ENCODE measurements around the gene RIF1. TPM values are rescaled to one million over a fixed set of nuclear protein-coding genes. Genes with fewer than 3 reads are reported as not detected.

RIF1 gene
- total RNA-seq, 2 donors from 2014 or later = 27.8 to 34.2 TPM

DNA sequence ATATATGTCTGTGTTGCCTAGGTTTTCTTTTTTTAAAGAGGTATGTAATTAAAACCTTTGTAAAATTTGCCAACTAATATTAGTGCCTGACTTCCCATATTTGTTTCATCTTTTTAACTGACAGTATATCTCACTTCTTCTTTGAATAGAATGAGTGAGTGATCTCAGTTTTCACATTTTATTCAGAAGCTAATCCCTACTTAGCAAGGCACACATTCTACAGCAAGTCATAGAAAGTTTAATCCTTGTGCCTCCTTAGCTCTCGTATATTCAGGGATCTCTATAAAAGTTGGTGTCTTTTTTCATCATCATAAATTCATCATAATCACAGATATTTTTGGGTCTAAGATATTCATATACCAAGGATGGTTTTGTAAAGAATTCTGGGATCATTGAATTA is 66.6 kb downstream of the RIF1 start:
- H3K36me3 ChIP-seq = no peaks in the 10 kb centered on the region
- H3K4me3 ChIP-seq = no peak overlapping the region
- H3K27me3 ChIP-seq = no peaks in the 10 kb centered on the region
- H3K9ac ChIP-seq (ENCODE audit: low read depth in 2 of 2, low read length in 2 of 2) = no peak overlapping the region
- intact Hi-C loops (cut with DNase I) = no loop called here
- TF ChIP-seq, protein P1, sequence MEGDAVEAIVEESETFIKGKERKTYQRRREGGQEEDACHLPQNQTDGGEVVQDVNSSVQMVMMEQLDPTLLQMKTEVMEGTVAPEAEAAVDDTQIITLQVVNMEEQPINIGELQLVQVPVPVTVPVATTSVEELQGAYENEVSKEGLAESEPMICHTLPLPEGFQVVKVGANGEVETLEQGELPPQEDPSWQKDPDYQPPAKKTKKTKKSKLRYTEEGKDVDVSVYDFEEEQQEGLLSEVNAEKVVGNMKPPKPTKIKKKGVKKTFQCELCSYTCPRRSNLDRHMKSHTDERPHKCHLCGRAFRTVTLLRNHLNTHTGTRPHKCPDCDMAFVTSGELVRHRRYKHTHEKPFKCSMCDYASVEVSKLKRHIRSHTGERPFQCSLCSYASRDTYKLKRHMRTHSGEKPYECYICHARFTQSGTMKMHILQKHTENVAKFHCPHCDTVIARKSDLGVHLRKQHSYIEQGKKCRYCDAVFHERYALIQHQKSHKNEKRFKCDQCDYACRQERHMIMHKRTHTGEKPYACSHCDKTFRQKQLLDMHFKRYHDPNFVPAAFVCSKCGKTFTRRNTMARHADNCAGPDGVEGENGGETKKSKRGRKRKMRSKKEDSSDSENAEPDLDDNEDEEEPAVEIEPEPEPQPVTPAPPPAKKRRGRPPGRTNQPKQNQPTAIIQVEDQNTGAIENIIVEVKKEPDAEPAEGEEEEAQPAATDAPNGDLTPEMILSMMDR (IDR thresholded peaks at IDR 0.05) = no peak
- DNase-seq = no peak
- H3K27ac ChIP-seq = no peak overlapping the region
- no peaks in the 10 kb centered on the region for H3K4me1 ChIP-seq
- no peaks in the 10 kb centered on the region for H3K9me3 ChIP-seq

DNA sequence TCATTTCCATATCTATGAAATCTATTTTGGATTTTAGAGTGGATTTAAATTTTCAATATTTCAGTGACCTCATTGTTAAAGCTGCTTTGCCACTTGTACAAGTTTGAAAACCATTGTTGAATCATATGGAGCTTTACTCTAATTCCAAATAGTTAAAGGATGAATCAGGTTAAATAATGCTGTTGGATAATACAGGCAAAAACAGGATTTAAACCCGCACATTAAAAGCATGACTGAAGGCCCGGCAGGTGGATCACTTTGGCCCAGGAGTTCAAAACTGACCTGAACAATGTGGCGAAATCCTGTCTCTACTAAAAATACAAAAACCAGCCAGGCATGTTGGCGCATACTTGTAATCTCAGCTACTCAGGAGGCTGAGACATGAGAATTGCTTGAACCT is 68.3 kb downstream of the RIF1 start:
- no peaks in the 10 kb centered on the region for H3K27me3 ChIP-seq
- H3K27ac ChIP-seq = no peak overlapping the region
- TF ChIP-seq, protein P1 (IDR thresholded peaks at IDR 0.05) = no peak
- intact Hi-C loops (cut with DNase I) = no loop called here
- no peak overlapping the region for H3K4me3 ChIP-seq
- no peaks in the 10 kb centered on the region for H3K9me3 ChIP-seq
- H3K4me1 ChIP-seq = no peaks in the 10 kb centered on the region
- H3K36me3 ChIP-seq = no peaks in the 10 kb centered on the region
- no peak overlapping the region for H3K9ac ChIP-seq (ENCODE audit: low read depth in 2 of 2, low read length in 2 of 2)
- no peak for DNase-seq

GRCh38 chr2:151481744-151482143 is 72.0 kb downstream of the RIF1 start:
- TF ChIP-seq, protein P1 (IDR thresholded peaks at IDR 0.05) = no peak
- Histone ChIP-seq H3K27me3 (no peaks in the 10 kb centered on the region), H3K9me3 (no peaks in the 10 kb centered on the region), H3K4me3 (no peak overlapping the region), H3K27ac (no peak overlapping the region), H3K9ac (ENCODE audit: low read depth in 2 of 2, low read length in 2 of 2) (no peak overlapping the region), H3K4me1 (no peaks in the 10 kb centered on the region), H3K36me3 (no peaks in the 10 kb centered on the region)
- no peak for DNase-seq
- intact Hi-C loops (cut with DNase I) = no loop called here

DNA sequence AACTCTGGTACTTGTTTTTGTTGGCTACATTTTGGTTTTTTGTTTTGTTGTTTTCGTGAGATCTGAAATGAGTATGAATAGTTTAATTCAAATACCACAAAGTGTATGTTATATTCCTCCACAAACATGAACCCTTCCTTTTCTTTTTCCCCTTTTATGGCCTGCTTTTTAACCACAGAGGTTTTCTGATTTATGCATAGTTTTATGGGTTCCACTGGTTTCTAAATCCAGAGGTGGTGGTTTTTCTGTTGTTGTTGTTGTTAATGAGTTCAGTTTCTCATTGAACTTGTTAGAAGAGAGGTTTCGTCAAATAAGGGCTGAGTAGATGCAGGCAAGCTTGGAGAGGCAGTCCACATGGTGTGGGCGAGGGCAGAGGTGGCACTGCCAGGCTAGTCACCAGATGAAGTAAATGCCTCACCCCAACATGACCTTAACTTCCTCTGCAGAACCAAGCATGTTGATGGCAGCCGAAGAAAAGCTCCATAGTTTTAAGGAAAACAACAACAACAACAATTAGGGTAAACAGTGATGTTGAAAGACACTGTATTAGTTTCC is 72.5 kb downstream of the RIF1 start:
- no peak overlapping the region for H3K4me3 ChIP-seq
- no peak overlapping the region for H3K9ac ChIP-seq (ENCODE audit: low read depth in 2 of 2, low read length in 2 of 2)
- H3K9me3 ChIP-seq = no peaks in the 10 kb centered on the region
- no peaks in the 10 kb centered on the region for H3K36me3 ChIP-seq
- H3K27ac ChIP-seq = no peak overlapping the region
- TF ChIP-seq, protein P1 (IDR thresholded peaks at IDR 0.05) = no peak
- no peaks in the 10 kb centered on the region for H3K27me3 ChIP-seq
- DNase-seq = no peak
- intact Hi-C loops (cut with DNase I) = no loop called here
- no peaks in the 10 kb centered on the region for H3K4me1 ChIP-seq

- DNase-seq = no peak
- intact Hi-C loops (cut with DNase I) = no loop called here
- Histone ChIP-seq H3K9me3 (no peaks in the 10 kb centered on the region), H3K4me3 (no peak overlapping the region), H3K27me3 (no peaks in the 10 kb centered on the region), H3K36me3 (no peaks in the 10 kb centered on the region), H3K27ac (no peak overlapping the region), H3K9ac (ENCODE audit: low read depth in 2 of 2, low read length in 2 of 2) (no peak overlapping the region), H3K4me1 (no peaks in the 10 kb centered on the region)
- TF ChIP-seq, protein P1 (IDR thresholded peaks at IDR 0.05) = no peak
Observed at GRCh38 chr2:151483546-151483945, 73.8 kb downstream of the RIF1 start.

Data from colonic mucosa (tissue), 4 donors.